DOHH2 (cell line): ENCODE data around the gene LDLRAD2.

ENCODE experiments used
- H3F3A ChIP-seq: fragments of 200-600 bp; sonication (generic), shearing (Covaris generic); 2 replicates; pipeline ENCODE4 v1.6.0; 2016; ENCODE audit warnings: antibody characterized with exemption, mild to moderate bottlenecking; ENCODE audit not compliant: control insufficient read depth, insufficient read depth
- H3K27ac ChIP-seq: fragments of 200-600 bp; sonication (generic); 2 replicates; pipeline ENCODE4 v1.5.1; 2014; ENCODE audit warnings: low read depth, mild to moderate bottlenecking, low read length, moderate library complexity
- H3K27me3 ChIP-seq: fragments of 200-600 bp; sonication (generic); 2 replicates; pipeline ENCODE4 v1.6.1; 2014; ENCODE audit warnings: mild to moderate bottlenecking, low read length, mixed read lengths; ENCODE audit not compliant: control insufficient read depth
- H3K36me3 ChIP-seq: fragments of 200-600 bp; sonication (generic); 2 replicates; pipeline ENCODE4 v1.6.1; 2014; ENCODE audit warnings: mild to moderate bottlenecking, low read length, moderate library complexity, mixed read lengths; ENCODE audit not compliant: control insufficient read depth
- H3K4me1 ChIP-seq: fragments of 200-600 bp; sonication (generic); 2 replicates; pipeline ENCODE4 v1.6.1; 2014; ENCODE audit warnings: mild to moderate bottlenecking, low read length, mixed read lengths; ENCODE audit not compliant: control insufficient read depth
- H3K4me2 ChIP-seq: fragments of 200-600 bp; sonication (generic); 2 replicates; pipeline ENCODE4 v1.6.0; 2014; ENCODE audit warnings: mild to moderate bottlenecking, low read length, moderate library complexity
- H3K4me3 ChIP-seq: fragments of 200-600 bp; sonication (generic); 2 replicates; pipeline ENCODE4 v1.5.1; 2014; ENCODE audit warnings: mild to moderate bottlenecking, low read length, mixed read lengths
- H3K79me2 ChIP-seq: fragments of 200-600 bp; sonication (generic); 2 replicates; pipeline ENCODE4 v1.6.1; 2014; ENCODE audit warnings: mild to moderate bottlenecking, low read length, mixed read lengths; ENCODE audit not compliant: control insufficient read depth
- H3K9me2 ChIP-seq: fragments of 200-600 bp; sonication (generic); replicated peaks from 2 replicates; pipeline ENCODE4 v1.6.1; 2014; ENCODE audit warnings: mild to moderate bottlenecking, low read length, mixed read lengths; ENCODE audit not compliant: control insufficient read depth
- H3K9me3 ChIP-seq: fragments of 200-600 bp; sonication (generic); 2 replicates; pipeline ENCODE4 v1.6.1; 2014; ENCODE audit warnings: antibody characterized with exemption, low read length, mixed read lengths; ENCODE audit not compliant: control insufficient read depth, insufficient read depth
- H4K20me1 ChIP-seq: fragments of 200-600 bp; sonication (generic); 2 replicates; pipeline ENCODE4 v1.6.0; 2014; ENCODE audit warnings: low read depth, mild to moderate bottlenecking, antibody characterized with exemption, low read length, moderate library complexity; ENCODE audit not compliant: control insufficient read depth, insufficient read depth
- EZH2phosphoT487 ChIP-seq: fragments of 200-600 bp; sonication (generic); IDR thresholded peaks from 2 replicates; pipeline ENCODE4 v1.6.1; 2017; ENCODE audit warnings: borderline replicate concordance, mild to moderate bottlenecking, antibody characterized with exemption, low read length, moderate library complexity, mixed read lengths
- TF ChIP-seq, protein P1 (sequence below): fragments of 200-600 bp; sonication (generic); IDR thresholded peaks from one replicate; pipeline ENCODE4 v1.5.1; 2014; ENCODE audit warnings: antibody characterized with exemption, mild to moderate bottlenecking, low read depth, low read length; ENCODE audit not compliant: poor library complexity, severe bottlenecking

LDLRAD2 gene

DNA sequence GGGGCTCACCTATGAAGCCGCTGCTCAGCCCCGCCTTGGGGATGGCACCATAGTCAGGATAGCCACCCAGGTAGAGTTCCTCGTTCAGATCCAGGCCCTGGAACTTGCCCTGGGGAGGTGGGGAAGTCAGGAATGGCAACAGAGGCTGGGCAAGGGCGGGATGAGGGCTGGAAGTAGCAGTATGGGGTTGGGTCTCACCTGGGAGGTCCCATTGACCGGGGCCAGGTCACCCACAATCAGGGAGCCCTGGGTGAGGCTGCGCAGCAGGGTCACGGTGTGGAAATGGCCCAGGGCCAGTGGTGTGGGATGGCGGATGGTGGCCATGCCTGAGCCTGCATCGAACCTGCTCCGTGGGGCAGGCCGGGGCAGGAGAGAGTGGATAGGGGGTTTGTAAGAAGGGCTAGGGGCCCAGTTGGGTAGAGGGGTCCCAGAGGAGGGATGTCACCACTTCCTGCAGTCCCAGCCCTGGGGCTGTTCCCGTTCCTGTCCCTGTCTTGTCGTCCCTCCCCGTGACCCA lies 19.4 kb downstream of the LDLRAD2 start:
- H3F3A ChIP-seq = no peaks in the 10 kb centered on the region
- H3K4me1 ChIP-seq = no peaks in the 10 kb centered on the region
- H3K9me2 ChIP-seq = no peaks in the 10 kb centered on the region
- H3K36me3 ChIP-seq = no peaks in the 10 kb centered on the region
- H3K4me2 ChIP-seq = no peak overlapping the region
- H3K4me3 ChIP-seq = no peak overlapping the region
- TF ChIP-seq, protein P1, sequence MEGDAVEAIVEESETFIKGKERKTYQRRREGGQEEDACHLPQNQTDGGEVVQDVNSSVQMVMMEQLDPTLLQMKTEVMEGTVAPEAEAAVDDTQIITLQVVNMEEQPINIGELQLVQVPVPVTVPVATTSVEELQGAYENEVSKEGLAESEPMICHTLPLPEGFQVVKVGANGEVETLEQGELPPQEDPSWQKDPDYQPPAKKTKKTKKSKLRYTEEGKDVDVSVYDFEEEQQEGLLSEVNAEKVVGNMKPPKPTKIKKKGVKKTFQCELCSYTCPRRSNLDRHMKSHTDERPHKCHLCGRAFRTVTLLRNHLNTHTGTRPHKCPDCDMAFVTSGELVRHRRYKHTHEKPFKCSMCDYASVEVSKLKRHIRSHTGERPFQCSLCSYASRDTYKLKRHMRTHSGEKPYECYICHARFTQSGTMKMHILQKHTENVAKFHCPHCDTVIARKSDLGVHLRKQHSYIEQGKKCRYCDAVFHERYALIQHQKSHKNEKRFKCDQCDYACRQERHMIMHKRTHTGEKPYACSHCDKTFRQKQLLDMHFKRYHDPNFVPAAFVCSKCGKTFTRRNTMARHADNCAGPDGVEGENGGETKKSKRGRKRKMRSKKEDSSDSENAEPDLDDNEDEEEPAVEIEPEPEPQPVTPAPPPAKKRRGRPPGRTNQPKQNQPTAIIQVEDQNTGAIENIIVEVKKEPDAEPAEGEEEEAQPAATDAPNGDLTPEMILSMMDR = no peak
- TF ChIP-seq EZH2phosphoT487 = no peak
- H3K79me2 ChIP-seq = no peaks in the 10 kb centered on the region
- H3K9me3 ChIP-seq = no peaks in the 10 kb centered on the region
- no peaks in the 10 kb centered on the region for H3K27me3 ChIP-seq
- no peak overlapping the region for H3K27ac ChIP-seq
- H4K20me1 ChIP-seq = no peaks in the 10 kb centered on the region

DNA sequence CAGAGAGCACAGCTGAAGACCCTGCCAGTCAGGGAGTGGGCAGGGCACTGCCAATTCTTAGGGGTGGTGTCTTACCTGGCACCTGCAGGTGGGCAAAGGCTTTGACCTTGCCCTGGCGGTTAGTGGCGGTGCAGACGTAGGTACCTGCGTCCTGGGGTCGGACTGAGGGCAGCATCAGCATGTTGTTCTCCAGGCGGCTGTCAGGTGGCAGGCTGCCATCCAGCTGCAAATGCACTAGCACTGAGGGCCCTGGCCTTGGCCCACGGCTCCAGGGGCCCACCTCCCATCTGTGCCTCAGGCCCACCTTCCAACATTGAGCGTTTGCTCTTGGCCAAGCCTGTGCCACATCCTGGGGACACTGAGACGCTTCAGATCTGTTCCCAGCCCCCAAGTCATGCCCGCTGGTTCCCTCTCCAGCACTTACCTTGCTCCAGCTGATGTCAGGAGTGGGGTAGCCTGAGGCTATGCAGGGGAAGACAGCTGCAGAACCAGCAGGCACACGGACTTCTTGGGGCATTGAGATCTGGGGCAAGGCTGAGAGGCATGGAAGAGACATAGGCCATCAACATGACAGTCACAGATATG lies 21.4 kb downstream of the LDLRAD2 start:
- no peak for TF ChIP-seq EZH2phosphoT487
- TF ChIP-seq, protein P1 = no peak
- H3K27ac ChIP-seq = no peak overlapping the region
- H3K9me3 ChIP-seq = no peaks in the 10 kb centered on the region
- no peak overlapping the region for H3K4me3 ChIP-seq
- no peaks in the 10 kb centered on the region for H3F3A ChIP-seq
- no peaks in the 10 kb centered on the region for H4K20me1 ChIP-seq
- no peaks in the 10 kb centered on the region for H3K27me3 ChIP-seq
- no peaks in the 10 kb centered on the region for H3K79me2 ChIP-seq
- H3K36me3 ChIP-seq = no peaks in the 10 kb centered on the region
- no peaks in the 10 kb centered on the region for H3K4me1 ChIP-seq
- H3K9me2 ChIP-seq = no peaks in the 10 kb centered on the region
- no peak overlapping the region for H3K4me2 ChIP-seq

DNA sequence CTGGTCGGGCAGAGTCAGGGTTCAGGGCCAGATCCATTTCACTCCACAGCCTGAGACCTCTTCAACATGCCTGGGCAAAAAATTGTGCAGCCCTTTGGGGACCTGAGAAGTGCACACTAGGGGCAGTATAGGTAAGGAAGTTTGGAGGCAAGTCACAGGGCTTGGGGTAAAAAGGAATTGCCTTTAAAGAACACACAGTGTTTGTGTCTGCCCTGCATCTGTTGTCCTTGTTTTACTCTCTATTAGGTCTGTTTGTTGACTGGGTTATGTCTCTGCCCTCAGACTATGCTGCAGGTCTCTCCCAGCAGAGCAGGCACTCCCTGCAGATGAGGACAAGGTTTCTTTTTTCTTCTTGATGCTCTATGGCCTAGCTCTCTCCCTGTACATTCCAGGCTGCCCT lies 22.0 kb downstream of the LDLRAD2 start:
- H3K4me2 ChIP-seq = no peak overlapping the region
- H3K36me3 ChIP-seq = no peaks in the 10 kb centered on the region
- H3K4me1 ChIP-seq = no peaks in the 10 kb centered on the region
- no peaks in the 10 kb centered on the region for H4K20me1 ChIP-seq
- no peak overlapping the region for H3K27ac ChIP-seq
- H3K4me3 ChIP-seq = no peak overlapping the region
- no peaks in the 10 kb centered on the region for H3F3A ChIP-seq
- H3K9me3 ChIP-seq = no peaks in the 10 kb centered on the region
- no peaks in the 10 kb centered on the region for H3K79me2 ChIP-seq
- H3K27me3 ChIP-seq = no peaks in the 10 kb centered on the region
- TF ChIP-seq EZH2phosphoT487 = no peak
- TF ChIP-seq, protein P1 = peak; percentile 37
- H3K9me2 ChIP-seq = no peaks in the 10 kb centered on the region
